PC-9 (cell line): ENCODE measurements around the gene WDR7. TPM values are rescaled to one million over a fixed set of nuclear protein-coding genes. Genes with fewer than 3 reads are reported as not detected.

ENCODE experiments used
- BruUV-seq: library from RNA; stranded (reverse); fragments of 400-500 nt; replicated peaks from 2 replicates; lab custom pipeline; 2021; lab: Mats Ljungman, UMichigan
- CTCF ChIA-PET: fragments of 300-600 bp; sonication (Branson Sonifier 250); formaldehyde crosslinking; loops from one replicate; lab custom pipeline; 2022; ENCODE audit warnings: antibody characterized with exemption; lab: Charles Lee
- POLR2A ChIA-PET: fragments of 300-600 bp; sonication (Branson Sonifier 250); formaldehyde crosslinking; loops from one replicate; lab custom pipeline; 2022; ENCODE audit warnings: antibody characterized with exemption; ENCODE audit not compliant: unreplicated experiment; lab: Charles Lee
- DNase-seq, 2 experiments: peaks; one replicate each; pipeline versions ENCODE4 v3.0.0 to v3.0.0-alpha.2; 2015 to 2022; ENCODE audit warnings: mixed read lengths in 1 of 2
- H2AFZ ChIP-seq: fragments of 200-600 bp; sonication (generic); 2 replicates; pipeline ENCODE4 v1.8.1; 2017; ENCODE audit warnings: antibody characterized with exemption
- H3F3A ChIP-seq: fragments of 200-600 bp; sonication (generic); 2 replicates; pipeline ENCODE4 v1.8.1; 2017; ENCODE audit warnings: antibody characterized with exemption, mild to moderate bottlenecking, low read depth; ENCODE audit not compliant: insufficient read depth
- H3K27ac ChIP-seq: fragments of 200-600 bp; sonication (generic); 2 replicates; pipeline ENCODE4 v1.6.1; 2016; ENCODE audit warnings: mixed run types
- H3K27me3 ChIP-seq: fragments of 200-600 bp; sonication (generic); 2 replicates; pipeline ENCODE4 v1.6.1; 2016; ENCODE audit warnings: low read depth, mixed run types; ENCODE audit not compliant: insufficient read depth
- H3K36me3 ChIP-seq: fragments of 200-600 bp; sonication (generic); 2 replicates; pipeline ENCODE4 v1.6.1; 2016; ENCODE audit warnings: low read depth, mixed run types
- H3K4me1 ChIP-seq: fragments of 200-600 bp; sonication (generic); replicated peaks from 2 replicates; pipeline ENCODE4 v1.6.1; 2016; ENCODE audit warnings: mixed run types; ENCODE audit not compliant: insufficient read depth
- H3K4me2 ChIP-seq: fragments of 200-600 bp; sonication (generic); 2 replicates; pipeline ENCODE4 v1.6.1; 2017; ENCODE audit warnings: mixed run types
- H3K4me3 ChIP-seq: fragments of 200-600 bp; sonication (generic); 2 replicates; pipeline ENCODE4 v1.6.1; 2016; ENCODE audit warnings: mixed run types
- H3K79me2 ChIP-seq: fragments of 200-600 bp; sonication (generic); 2 replicates; pipeline ENCODE4 v1.6.1; 2017; ENCODE audit warnings: low read depth, mixed run types
- H3K9me2 ChIP-seq: fragments of 200-600 bp; sonication (generic); 2 replicates; pipeline ENCODE4 v1.8.1; 2017; ENCODE audit warnings: mild to moderate bottlenecking; ENCODE audit not compliant: insufficient read depth
- H3K9me3 ChIP-seq: fragments of 200-600 bp; sonication (generic); 2 replicates; pipeline ENCODE4 v1.8.1; 2016; ENCODE audit warnings: low read depth; ENCODE audit not compliant: insufficient read depth
- H4K20me1 ChIP-seq: fragments of 200-600 bp; sonication (generic); 2 replicates; pipeline ENCODE4 v1.8.1; 2017; ENCODE audit not compliant: insufficient read depth
- CTCF ChIP-seq: fragments of 200-600 bp; sonication (generic); conservative IDR thresholded peaks from 2 replicates; pipeline ENCODE4 v1.6.1; 2017; ENCODE audit warnings: mixed run types, antibody characterized with exemption, mild to moderate bottlenecking, moderate library complexity
- EZH2 ChIP-seq: fragments of 200-600 bp; sonication (generic); IDR thresholded peaks from 2 replicates; pipeline ENCODE4 v1.8.0; 2017; ENCODE audit warnings: antibody characterized with exemption, low read depth
- intact Hi-C: fragments of 100-400 bp; cut with micrococcal nuclease; formaldehyde crosslinking; loops from one replicate; pipeline ENCODE4 v1.10.0; 2022; ENCODE audit not compliant: unreplicated experiment
- total RNA-seq: library from RNA; stranded (reverse); gene quantifications from 2 replicates; pipeline ENCODE4 v1.2.3, GENCODE V29; 2021

Gene WDR7
- total RNA-seq, 1 experiment from 2014 or later, result 7.7 TPM

GRCh38 chr18:57084331-57085271 is 433.4 kb downstream of the WDR7 start:
- Histone ChIP-seq H4K20me1 (no peaks in the 10 kb centered on the region), H3K4me3 (no peak overlapping the region), H3K4me1 (peaks cover 31% of the 10 kb centered on the region), H3K79me2 (no peaks in the 10 kb centered on the region), H3K4me2 (no peak overlapping the region), H3F3A (peaks cover 5% of the 10 kb centered on the region), H3K27ac (no peak overlapping the region), H3K36me3 (no peaks in the 10 kb centered on the region), H2AFZ (no peak overlapping the region), H3K9me3 (no peaks in the 10 kb centered on the region), H3K27me3 (no peaks in the 10 kb centered on the region), H3K9me2 (no peaks in the 10 kb centered on the region)
- ChIA-PET POLR2A (no interaction called here), CTCF (no interaction called here)
- no TSS peak for BruUV-seq
- no peak for DNase-seq
- TF ChIP-seq CTCF, result no peak
- no peak for TF ChIP-seq EZH2
- intact Hi-C loops, result no loop called here

- BruUV-seq, result no TSS peak
- POLR2A ChIA-PET, result no interaction called here
Measured at GRCh38 chr18:57085371-57085770, 434.2 kb downstream of the WDR7 start.

GRCh38 chr18:57086163-57086562 is 435.0 kb downstream of the WDR7 start:
- Histone ChIP-seq H3F3A (peaks cover 5% of the 10 kb centered on the region), H3K79me2 (no peaks in the 10 kb centered on the region), H4K20me1 (no peaks in the 10 kb centered on the region), H3K36me3 (no peaks in the 10 kb centered on the region), H3K4me2 (no peak overlapping the region), H3K27ac (no peak overlapping the region), H3K4me1 (peaks cover 33% of the 10 kb centered on the region), H3K9me3 (no peaks in the 10 kb centered on the region), H3K4me3 (no peak overlapping the region), H3K9me2 (no peaks in the 10 kb centered on the region), H2AFZ (no peak overlapping the region), H3K27me3 (no peaks in the 10 kb centered on the region)
- no TSS peak for BruUV-seq
- intact Hi-C loops, result no loop called here
- POLR2A ChIA-PET, result no interaction called here
- DNase-seq, result no peak
- TF ChIP-seq EZH2, result no peak
- TF ChIP-seq CTCF, result no peak
- CTCF ChIA-PET, result no interaction called here

More at GRCh38 chr18:57085371-57085770, 434.2 kb downstream of the WDR7 start:
- H2AFZ ChIP-seq, result no peak overlapping the region
- no peaks in the 10 kb centered on the region for H3K9me3 ChIP-seq
- CTCF ChIA-PET, result no interaction called here
- H3K9me2 ChIP-seq, result no peaks in the 10 kb centered on the region
- intact Hi-C loops, result no loop called here
- H3K27ac ChIP-seq, result no peak overlapping the region
- no peak overlapping the region for H3K4me2 ChIP-seq
- TF ChIP-seq EZH2 (no peak), CTCF (no peak)
- no peaks in the 10 kb centered on the region for H4K20me1 ChIP-seq
- DNase-seq, result no peak
- H3K36me3 ChIP-seq, result no peaks in the 10 kb centered on the region
- no peaks in the 10 kb centered on the region for H3K79me2 ChIP-seq
- H3F3A ChIP-seq, result peaks cover 5% of the 10 kb centered on the region
- H3K4me1 ChIP-seq, result peaks cover 33% of the 10 kb centered on the region
- no peak overlapping the region for H3K4me3 ChIP-seq
- H3K27me3 ChIP-seq, result no peaks in the 10 kb centered on the region

Other genes starting within 250 kb of the WDR7 start
- 33.1 and 54.5 TPM in 2 replicates for gene TXNL1, start 12.8 kb upstream of the WDR7 start, total RNA-seq